Lower leg skin (tissue), 3 donors: ENCODE measurements around the gene ANKRD33B.

Experiments used
- POLR2A ChIP-seq, 2 donors: fragments of 450-650 bp; IDR thresholded peaks; one replicate each; pipeline ENCODE4 v1.6.1; 2016 to 2017; ENCODE audit warnings: antibody characterized with exemption in 2 of 2, mild to moderate bottlenecking in 1 of 2, moderate library complexity in 1 of 2
- TF ChIP-seq, protein P1 (sequence below), 3 donors: fragments of 450-650 bp; IDR thresholded peaks; one replicate each; pipeline ENCODE4 v1.5.1; 2016; ENCODE audit warnings: antibody characterized with exemption in 3 of 3, mild to moderate bottlenecking in 3 of 3, moderate library complexity in 2 of 3

DNA sequence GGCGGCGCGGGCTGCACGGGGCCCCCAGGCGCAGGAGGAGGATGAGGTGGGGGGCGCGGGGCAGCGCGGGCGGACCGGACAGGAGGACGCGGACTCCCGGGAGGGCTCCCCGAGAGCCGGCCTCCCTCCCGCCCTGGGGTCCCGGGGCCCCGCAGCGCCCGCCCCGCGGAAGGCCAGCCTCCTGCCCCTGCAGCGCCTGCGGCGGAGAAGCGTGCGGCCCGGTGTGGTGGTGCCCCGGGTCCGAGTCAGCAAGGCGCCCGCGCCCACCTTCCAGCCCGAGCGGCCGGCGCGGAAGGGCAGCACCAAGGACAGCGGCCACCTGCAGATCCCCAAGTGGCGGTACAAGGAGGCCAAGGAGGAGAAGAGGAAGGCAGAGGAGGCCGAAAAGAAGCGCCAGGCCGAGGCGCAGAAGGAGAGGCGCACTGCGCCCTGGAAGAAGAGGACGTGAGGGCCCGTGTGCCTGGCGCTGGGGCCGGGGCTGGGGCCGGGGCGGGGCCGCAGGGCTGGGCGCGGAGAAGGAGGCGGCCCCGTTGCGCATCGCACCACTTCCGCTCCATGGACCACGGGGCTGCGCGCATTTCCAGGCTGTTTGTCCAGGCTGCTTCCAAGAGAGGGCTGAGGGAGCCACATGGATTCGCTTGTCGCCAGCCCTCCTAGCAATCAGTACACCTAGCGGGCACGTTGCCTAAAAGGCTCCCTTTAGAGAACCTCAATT lies 86.0 kb downstream of the ANKRD33B start:
- TF ChIP-seq, protein P1, sequence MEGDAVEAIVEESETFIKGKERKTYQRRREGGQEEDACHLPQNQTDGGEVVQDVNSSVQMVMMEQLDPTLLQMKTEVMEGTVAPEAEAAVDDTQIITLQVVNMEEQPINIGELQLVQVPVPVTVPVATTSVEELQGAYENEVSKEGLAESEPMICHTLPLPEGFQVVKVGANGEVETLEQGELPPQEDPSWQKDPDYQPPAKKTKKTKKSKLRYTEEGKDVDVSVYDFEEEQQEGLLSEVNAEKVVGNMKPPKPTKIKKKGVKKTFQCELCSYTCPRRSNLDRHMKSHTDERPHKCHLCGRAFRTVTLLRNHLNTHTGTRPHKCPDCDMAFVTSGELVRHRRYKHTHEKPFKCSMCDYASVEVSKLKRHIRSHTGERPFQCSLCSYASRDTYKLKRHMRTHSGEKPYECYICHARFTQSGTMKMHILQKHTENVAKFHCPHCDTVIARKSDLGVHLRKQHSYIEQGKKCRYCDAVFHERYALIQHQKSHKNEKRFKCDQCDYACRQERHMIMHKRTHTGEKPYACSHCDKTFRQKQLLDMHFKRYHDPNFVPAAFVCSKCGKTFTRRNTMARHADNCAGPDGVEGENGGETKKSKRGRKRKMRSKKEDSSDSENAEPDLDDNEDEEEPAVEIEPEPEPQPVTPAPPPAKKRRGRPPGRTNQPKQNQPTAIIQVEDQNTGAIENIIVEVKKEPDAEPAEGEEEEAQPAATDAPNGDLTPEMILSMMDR (IDR thresholded peaks at IDR 0.05), result no peak
- TF ChIP-seq POLR2A (IDR thresholded peaks at IDR 0.05), result no peak
